Activated CD8-positive, alpha-beta T cell treated with anti-CD3 and anti-CD28 coated beads, Interleukin-2, amount 10 ng/mL, durations not matched to agents 7 days and 5 days (primary cell): ENCODE data around the gene TRAIP. TPM values are rescaled to one million over a fixed set of nuclear protein-coding genes. Genes with fewer than 3 reads are reported as not detected.
A peak's percentile ranks its signal among the peaks of the same experiment; 100 is the strongest.
"Not testable (repeated sequence)": the region's sequence is repeated elsewhere in the genome, so short reads cannot be mapped to it uniquely, and the experiment has no call there.

Experiments used
- ATAC-seq: fragments of 150-1000 bp; cut with Tn5 transposase; one replicate; pipeline ENCODE4 v1.10.0; 2021; ENCODE audit warnings: moderate library complexity
- CTCF ChIA-PET: fragments of 350-600 bp; sonication (Branson Sonifier 250); formaldehyde crosslinking; loops from one replicate; lab custom pipeline; 2021; ENCODE audit warnings: antibody characterized with exemption; lab: Charles Lee
- POLR2A ChIA-PET: fragments of 350-600 bp; sonication (Branson Sonifier 250); formaldehyde crosslinking; loops from one replicate; lab custom pipeline; 2021; ENCODE audit warnings: antibody characterized with exemption; lab: Charles Lee
- DNase-seq: peaks from one replicate; pipeline ENCODE4 v3.0.0-alpha.2; 2020
- H3K27ac Mint-ChIP-seq: one replicate; pipeline ENCODE4 v1.8.0; 2021; ENCODE audit warnings: mild to moderate bottlenecking, mixed read lengths
- H3K27me3 Mint-ChIP-seq: one replicate; pipeline ENCODE4 v1.8.0; 2021; ENCODE audit warnings: low read depth, mixed read lengths
- H3K36me3 Mint-ChIP-seq: one replicate; pipeline ENCODE4 v1.8.0; 2021; ENCODE audit warnings: low read depth, mixed read lengths
- H3K4me1 Mint-ChIP-seq: one replicate; pipeline ENCODE4 v1.8.0; 2021; ENCODE audit warnings: low read depth, mixed read lengths
- H3K4me3 Mint-ChIP-seq: one replicate; pipeline ENCODE4 v1.8.0; 2021; ENCODE audit warnings: mild to moderate bottlenecking, mixed read lengths
- H3K9me3 Mint-ChIP-seq: one replicate; pipeline ENCODE4 v1.8.0; 2022; ENCODE audit warnings: mixed read lengths; ENCODE audit not compliant: insufficient read depth
- total RNA-seq, 2 experiments: library from RNA; stranded (reverse); gene quantifications; one replicate each; pipeline ENCODE4 v1.2.3, GENCODE V29; 2021

TRAIP gene
- 10 to 100 TPM; 32.0 to 32.9 TPM for total RNA-seq

- ATAC-seq (peak; percentile 98), DNase-seq (peak; percentile 96)
- Mint-ChIP-seq H3K9me3 (no peaks in the 10 kb centered on the region), H3K4me1 (peaks cover 21% of the 10 kb centered on the region), H3K27ac (peak within 1 kb of the TSS; percentile 95), H3K4me3 (peak within 1 kb of the TSS; percentile 99), H3K36me3 (peaks cover 7% of the 10 kb centered on the region), H3K27me3 (no peaks in the 10 kb centered on the region)
- POLR2A ChIA-PET, result interaction anchor here (0.6 to 1.2 kb wide), 8 partner anchors 11 to 526 kb away, joined by 3 to 6 read pairs (median 3); partner anchors contain the start of gene INKA1
- CTCF ChIA-PET, result interaction anchor here (1.0 to 5.6 kb wide), 3 partner anchors 16 to 54 kb away, joined by 4 to 42 read pairs (median 8); partner anchors contain the start of gene INKA1
These were observed at the start of gene TRAIP for GRCh38 chr3:49856181-49857005. TSS of gene TRAIP (minus strand) at chr3:49856564. CDS start at chr3:49856453, 111 bp downstream.

GRCh38 chr3:49904448-49904847 is 48.1 kb upstream of the TRAIP start:
- ATAC-seq, DNase-seq, H3K9me3 Mint-ChIP-seq, H3K27me3 Mint-ChIP-seq, H3K36me3 Mint-ChIP-seq: not testable (repeated sequence)
- Mint-ChIP-seq H3K27ac (peak overlapping the region; percentile 95), H3K4me1 (peaks cover 39% of the 10 kb centered on the region), H3K4me3 (peak overlapping the region; percentile 93)
- ChIA-PET POLR2A (interaction anchor here (0.7 to 1.6 kb wide), 2 partner anchors 9 to 47 kb away, joined by 3 to 5 read pairs; no protein-coding TSS in a partner anchor), CTCF (interaction anchor here (0.6 to 1.9 kb wide), 3 partner anchors 84 to 167 kb away, joined by 3 to 7 read pairs (median 3); partner anchors contain the start of gene INKA1)

- Mint-ChIP-seq H3K9me3 (no peaks in the 10 kb centered on the region), H3K4me3 (peak within 1 kb of the TSS; percentile 93), H3K4me1 (peaks cover 39% of the 10 kb centered on the region), H3K27ac (peak within 1 kb of the TSS; percentile 95), H3K36me3 (peaks cover 3% of the 10 kb centered on the region), H3K27me3 (no peaks in the 10 kb centered on the region)
- peak; percentile 99 for ATAC-seq
- ChIA-PET CTCF (interaction anchor here (0.6 to 1.9 kb wide), 2 partner anchors 101 to 168 kb away, joined by 3 to 7 read pairs; partner anchors contain the start of gene INKA1), POLR2A (no interaction called here)
- peak; percentile 92 for DNase-seq
These were observed 47.4 kb upstream of the TRAIP start, which contains the start of gene MST1R for GRCh38 chr3:49903451-49904424. TSS of gene MST1R (minus strand) at chr3:49903873. CDS start at chr3:49903609, 264 bp downstream.

- ATAC-seq (no peak), DNase-seq (no peak)
- no peaks in the 10 kb centered on the region for H3K27me3 Mint-ChIP-seq
- CTCF ChIA-PET, result interaction anchor here (0.7 to 2.9 kb wide), 3 partner anchors 44 to 63 kb away, joined by 3 to 15 read pairs (median 11); no protein-coding TSS in a partner anchor
- H3K36me3 Mint-ChIP-seq, result peaks cover 3% of the 10 kb centered on the region
- peaks cover 39% of the 10 kb centered on the region for H3K4me1 Mint-ChIP-seq
- peak overlapping the region; percentile 38 for H3K4me3 Mint-ChIP-seq
- POLR2A ChIA-PET, result interaction anchor here (0.7 to 1.4 kb wide), 3 partner anchors 26 to 682 kb away, joined by 3 to 4 read pairs (median 3); no protein-coding TSS in a partner anchor
- H3K9me3 Mint-ChIP-seq, result no peaks in the 10 kb centered on the region
- no peak overlapping the region for H3K27ac Mint-ChIP-seq
These were observed 46.4 kb upstream of the TRAIP start for GRCh38 chr3:49902511-49903345.

- ATAC-seq (no peak), DNase-seq (no peak)
- ChIA-PET CTCF (interaction anchor here (0.7 to 2.9 kb wide), 5 partner anchors 24 to 98 kb away, joined by 3 to 15 read pairs (median 11); partner anchors contain the start of gene INKA1), POLR2A (interaction anchor here (0.7 to 1.4 kb wide), 2 partner anchors 25 to 681 kb away, joined by 3 to 4 read pairs; no protein-coding TSS in a partner anchor)
- Mint-ChIP-seq H3K4me1 (peaks cover 35% of the 10 kb centered on the region), H3K36me3 (peaks cover 3% of the 10 kb centered on the region), H3K27me3 (no peaks in the 10 kb centered on the region), H3K4me3 (no peak overlapping the region), H3K9me3 (no peaks in the 10 kb centered on the region), H3K27ac (peak overlapping the region; percentile 15)
These were observed 45.3 kb upstream of the TRAIP start for GRCh38 chr3:49901366-49902339.

GRCh38 chr3:49900491-49901153 is 44.3 kb upstream of the TRAIP start:
- ChIA-PET POLR2A (no interaction called here), CTCF (interaction anchor here (0.9 to 2.9 kb wide), 6 partner anchors 22 to 96 kb away, joined by 3 to 15 read pairs (median 8); partner anchors contain the start of gene INKA1)
- H3K27ac Mint-ChIP-seq, result no peak overlapping the region
- DNase-seq (no peak), ATAC-seq (no peak)
- H3K27me3 Mint-ChIP-seq, result no peaks in the 10 kb centered on the region
- H3K36me3 Mint-ChIP-seq, result peaks cover 3% of the 10 kb centered on the region
- H3K4me3 Mint-ChIP-seq, result no peak overlapping the region
- H3K9me3 Mint-ChIP-seq, result no peaks in the 10 kb centered on the region
- peaks cover 25% of the 10 kb centered on the region for H3K4me1 Mint-ChIP-seq

- H3K4me1 Mint-ChIP-seq, result peaks cover 18% of the 10 kb centered on the region
- ChIA-PET POLR2A (no interaction called here), CTCF (interaction anchor here (0.9 to 2.9 kb wide), 6 partner anchors 21 to 96 kb away, joined by 3 to 15 read pairs (median 8); partner anchors contain the start of gene INKA1)
- no peaks in the 10 kb centered on the region for H3K9me3 Mint-ChIP-seq
- ATAC-seq (no peak), DNase-seq (peak; percentile 35)
- no peak overlapping the region for H3K27ac Mint-ChIP-seq
- H3K4me3 Mint-ChIP-seq, result no peak overlapping the region
- H3K27me3 Mint-ChIP-seq, result no peaks in the 10 kb centered on the region
- H3K36me3 Mint-ChIP-seq, result peaks cover 3% of the 10 kb centered on the region
These were observed 43.5 kb upstream of the TRAIP start for GRCh38 chr3:49899815-49900214.

- peaks cover 2% of the 10 kb centered on the region for H3K36me3 Mint-ChIP-seq
- CTCF ChIA-PET, result interaction anchor here (1.0 to 1.9 kb wide), 2 partner anchors 20 to 22 kb away, joined by 3 to 4 read pairs; no protein-coding TSS in a partner anchor
- ATAC-seq, result no peak
These were observed 42.6 kb upstream of the TRAIP start for GRCh38 chr3:49898991-49899390.

GRCh38 chr3:49896345-49896744 is 40.0 kb upstream of the TRAIP start:
- POLR2A ChIA-PET, result no interaction called here
- H3K27ac Mint-ChIP-seq, result no peak overlapping the region

More at GRCh38 chr3:49898991-49899390, 42.6 kb upstream of the TRAIP start:
- Mint-ChIP-seq H3K27ac (no peak overlapping the region), H3K4me3 (no peak overlapping the region), H3K9me3 (no peaks in the 10 kb centered on the region), H3K4me1 (peaks cover 11% of the 10 kb centered on the region), H3K27me3 (no peaks in the 10 kb centered on the region)
- DNase-seq, result no peak
- POLR2A ChIA-PET, result no interaction called here

More at GRCh38 chr3:49896345-49896744, 40.0 kb upstream of the TRAIP start:
- CTCF ChIA-PET, result no interaction called here
- no peaks in the 10 kb centered on the region for H3K36me3 Mint-ChIP-seq
- H3K4me3 Mint-ChIP-seq, result no peak overlapping the region
- peaks cover 1% of the 10 kb centered on the region for H3K4me1 Mint-ChIP-seq
- H3K27me3 Mint-ChIP-seq, result no peaks in the 10 kb centered on the region
- no peaks in the 10 kb centered on the region for H3K9me3 Mint-ChIP-seq
- DNase-seq, result no peak
- ATAC-seq, result no peak
